HepG2 (cell line): ENCODE results near the gene TPP2. TPM values are rescaled to one million over a fixed set of nuclear protein-coding genes. Genes with fewer than 3 reads are reported as not detected.

ENCODE experiments used
- ATAC-seq: fragments of 200-7000 bp; cut with Tn5 transposase; 3 replicates; pipeline ENCODE4 v1.9.1; 2020; ENCODE audit warnings: mild to moderate bottlenecking, moderate library complexity
- BruUV-seq: library from RNA; stranded (reverse); fragments of 400-500 nt; replicated peaks from 2 replicates; lab custom pipeline; 2021; lab: Mats Ljungman, UMichigan
- CTCF ChIA-PET: fragments of 300-600 bp; formaldehyde crosslinking; extraction: SDS; loops from one replicate; lab custom pipeline; 2021; ENCODE audit warnings: low total read pairs, inconsistent platforms, low intra/inter-chr PET ratio; lab: Yijun Ruan, JAX
- POLR2A ChIA-PET: fragments of 350-600 bp; sonication (Branson Sonifier 250); formaldehyde crosslinking; loops from one replicate; lab custom pipeline; 2020; ENCODE audit warnings: antibody characterized with exemption, inconsistent platforms; lab: Yijun Ruan, JAX
- DNase-seq: peaks from one replicate; pipeline ENCODE4 v3.0.0-alpha.2; 2015; ENCODE audit warnings: low spot score
- FAIRE-seq: peaks from 3 replicates; lab custom pipeline; 2011; peaks lifted over from hg19 to GRCh38; lab: Jason Lieb, UNC
- H2AFZ ChIP-seq: one replicate; pipeline ENCODE4 v1.6.1; 2011; ENCODE audit warnings: low read length, inconsistent platforms
- H3K27ac ChIP-seq: fragments of 300-600 bp; 3 replicates; pipeline ENCODE4 v1.8.0; 2011; ENCODE audit warnings: mixed run types, mild to moderate bottlenecking, mixed read lengths, low read length, inconsistent platforms; ENCODE audit not compliant: insufficient read depth; ENCODE audit errors: extremely low read length
- H3K27me3 ChIP-seq, 2 experiments: fragments of 200-600 bp in 1 of 2; 2 replicates in 1 of 2; 3 replicates in 1 of 2; pipeline versions ENCODE4 v1.6.0 to v1.8.0; 2011; ENCODE audit warnings: low read length in 2 of 2, mild to moderate bottlenecking in 2 of 2, moderate library complexity in 2 of 2, inconsistent platforms in 1 of 2; ENCODE audit not compliant: insufficient read depth in 2 of 2, control insufficient read depth in 1 of 2
- H3K36me3 ChIP-seq, 2 experiments: fragments of 200-600 bp in 1 of 2; replicated peaks in 1 of 2; 2 replicates in 1 of 2; 3 replicates in 1 of 2; pipeline versions ENCODE4 v1.5.1 to v1.8.0; 2011; ENCODE audit warnings: low read length in 2 of 2, inconsistent platforms in 1 of 2; ENCODE audit not compliant: insufficient read depth in 2 of 2, control insufficient read depth in 1 of 2
- H3K4me1 ChIP-seq: 2 replicates; pipeline ENCODE4 v1.5.1; 2012; ENCODE audit warnings: low read length, inconsistent platforms; ENCODE audit not compliant: insufficient read depth
- H3K4me2 ChIP-seq: 2 replicates; pipeline ENCODE4 v1.6.0; 2011; ENCODE audit warnings: low read depth, low read length, inconsistent platforms
- H3K4me3 ChIP-seq, 3 experiments: fragments of 200-600 bp in 1 of 3; sonication (generic), shearing (Covaris generic) in 1 of 3; replicated peaks in 1 of 3; 2 replicates each; pipeline ENCODE4 v1.5.1; 2011 to 2016; ENCODE audit warnings: low read length in 3 of 3, inconsistent platforms in 2 of 3, low read depth in 2 of 3, mild to moderate bottlenecking in 2 of 3, control low read depth in 1 of 3, mixed read lengths in 1 of 3; ENCODE audit not compliant: insufficient read depth in 1 of 3
- H3K79me2 ChIP-seq: one replicate; pipeline ENCODE4 v1.6.1; 2011; ENCODE audit warnings: low read length, inconsistent platforms; ENCODE audit not compliant: insufficient read depth
- H3K9ac ChIP-seq: 2 replicates; pipeline ENCODE4 v1.6.0; 2011; ENCODE audit warnings: mild to moderate bottlenecking, low read depth, low read length, inconsistent platforms; ENCODE audit not compliant: insufficient read depth
- H3K9me3 ChIP-seq: 2 replicates; pipeline ENCODE4 v1.5.1; 2012; ENCODE audit warnings: mild to moderate bottlenecking, low read length
- H4K20me1 ChIP-seq: 2 replicates; pipeline ENCODE4 v1.6.0; 2011; ENCODE audit warnings: inconsistent platforms, mild to moderate bottlenecking, low read length, moderate library complexity; ENCODE audit not compliant: insufficient read depth
- CC2D1A ChIP-seq: sonication (generic); formaldehyde crosslinking; IDR thresholded peaks from 2 replicates; pipeline ENCODE4 v1.8.1; 2023; ENCODE audit warnings: mild to moderate bottlenecking, missing genetic modification reagents
- FOXO4 ChIP-seq: sonication (generic); formaldehyde crosslinking; conservative IDR thresholded peaks from 2 replicates; pipeline ENCODE4 v1.8.1; 2023; ENCODE audit warnings: missing genetic modification reagents
- HMG20A ChIP-seq: IDR thresholded peaks from 2 replicates; pipeline ENCODE4 v1.6.1; 2016; ENCODE audit warnings: borderline replicate concordance
- MTERF4 ChIP-seq: sonication (generic); formaldehyde crosslinking; IDR thresholded peaks from 2 replicates; pipeline ENCODE4 v1.8.0; 2023; ENCODE audit warnings: mild to moderate bottlenecking, missing genetic modification reagents
- MXD3 ChIP-seq: IDR thresholded peaks from 2 replicates; pipeline ENCODE4 v1.6.1; 2016; ENCODE audit warnings: mild to moderate bottlenecking, missing biosample characterization, missing genetic modification reagents
- XRCC5 ChIP-seq: fragments of 200-400 bp; formaldehyde crosslinking; optimal IDR thresholded peaks from 2 replicates; pipeline ENCODE3; 2017; ENCODE audit warnings: mild to moderate bottlenecking, low read length
- ZNF3 ChIP-seq: IDR thresholded peaks from 2 replicates; pipeline ENCODE4 v1.7.0; 2017; ENCODE audit warnings: inconsistent platforms
- ZNF337 ChIP-seq: sonication (generic); formaldehyde crosslinking; IDR thresholded peaks from 2 replicates; pipeline ENCODE4 v1.5.1; 2020; ENCODE audit warnings: missing genetic modification reagents, low read depth, mild to moderate bottlenecking, borderline replicate concordance
- ZNF574 ChIP-seq: sonication (generic); formaldehyde crosslinking; IDR thresholded peaks from 2 replicates; pipeline ENCODE4 v1.4.0; 2020; ENCODE audit warnings: missing genetic modification reagents
- ZNF724P ChIP-seq: sonication (generic); formaldehyde crosslinking; IDR thresholded peaks from 2 replicates; pipeline ENCODE4 v1.8.0; 2022; ENCODE audit warnings: missing genetic modification reagents, borderline replicate concordance
- ZSCAN20 ChIP-seq: sonication (generic); formaldehyde crosslinking; IDR thresholded peaks from 2 replicates; pipeline ENCODE4 v1.4.0; 2020; ENCODE audit warnings: missing genetic modification reagents, mild to moderate bottlenecking, borderline replicate concordance
- WGBS: methylation state at CpG from one replicate; pipeline ENCODE4 v1.1.6; 2017; ENCODE audit warnings: low lambda C conversion rate; 5-methylcytosine and 5-hydroxymethylcytosine counted together
- in situ Hi-C: cut with HindIII; loops from 2 replicates; pipeline ENCODE4 v1.10.0; 2017; ENCODE audit warnings: low pct_unique_long_range_greater_than_20kb; ENCODE audit not compliant: extremely low pct_ligation_motif_present
- intact Hi-C: fragments of 100-400 bp; cut with micrococcal nuclease; formaldehyde crosslinking; loops from one replicate; pipeline ENCODE4 v1.10.0; 2022; ENCODE audit not compliant: unreplicated experiment
- polyA plus RNA-seq, 8 experiments: library from polyadenylated mRNA; depleted of rRNA in 3 of 8; stranded (reverse) in 7 of 8; unstranded in 1 of 8; fragments of >200 nt; fragmentation: Illumina TruSeq in 4 of 8; extraction: Trizol in 4 of 8; gene quantifications; 2 replicates each; pipeline versions ENCODE4 v1.2.1 to v1.2.3, GENCODE V29; 2011 to 2016; ENCODE audit warnings: low read depth in 4 of 8, missing spikeins in 1 of 8, mixed read lengths in 1 of 8; ENCODE audit not compliant: insufficient read depth in 1 of 8
- total RNA-seq, 5 experiments: library from RNA; depleted of rRNA; stranded (reverse); fragments of >200 nt; fragmentation: Illumina TruSeq; extraction: Trizol; gene quantifications; 2 replicates each; pipeline ENCODE4 v1.2.3, GENCODE V29; 2016; ENCODE audit warnings: low read depth in 1 of 5

Gene TPP2
- total and polyA plus RNA-seq, 2 of the 13 experiments (the other 11 are each of a cell fraction or from before 2014, with no cell fraction given), result 16.4 to 52.1 TPM

GRCh38 chr13:102642029-102642428 is 45.2 kb downstream of the TPP2 start:
- ATAC-seq, result no peak
- 78% methylated on average over 4 of the region's 4 CpGs for WGBS
- in situ Hi-C loops, result no loop called here
- H3K4me3 ChIP-seq, result no peak overlapping the region
- BruUV-seq, result no TSS peak
- intact Hi-C loops, result no loop called here
- TF ChIP-seq ZNF3 (CRISPR knock-in tag) (no peak), HMG20A (CRISPR knock-in tag) (no peak), MXD3 (CRISPR knock-in tag) (no peak), ZNF574 (no peak), FOXO4 (CRISPR knock-in tag) (no peak), CC2D1A (CRISPR knock-in tag) (no peak), ZNF724P (CRISPR knock-in tag) (no peak), MTERF4 (CRISPR knock-in tag) (no peak), ZSCAN20 (CRISPR knock-in tag) (no peak), XRCC5 (no peak), ZNF337 (no peak)
- H3K4me2 ChIP-seq, result no peak overlapping the region
- H3K9ac ChIP-seq, result no peak overlapping the region
- no peak overlapping the region for H2AFZ ChIP-seq
- H3K27ac ChIP-seq, result no peak overlapping the region
- ChIA-PET POLR2A (no interaction called here), CTCF (no interaction called here)
- no peaks in the 10 kb centered on the region for H3K79me2 ChIP-seq
- H4K20me1 ChIP-seq, result no peaks in the 10 kb centered on the region
- no peaks in the 10 kb centered on the region for H3K4me1 ChIP-seq
- no peaks in the 10 kb centered on the region for H3K9me3 ChIP-seq
- no peaks in the 10 kb centered on the region for H3K27me3 ChIP-seq
- no peak for DNase-seq
- FAIRE-seq, result no peak
- peaks cover 16 to 55% of the 10 kb centered on the region in 2 experiments for H3K36me3 ChIP-seq
